SJCRH30 (cell line): ENCODE data around the gene SDK2. TPM values are rescaled to one million over a fixed set of nuclear protein-coding genes. Genes with fewer than 3 reads are reported as not detected.

ENCODE experiments used
- DNase-seq, 2 experiments: peaks; one replicate each; pipeline ENCODE4 v3.0.0-alpha.2; 2015 to 2020
- H3K27ac ChIP-seq: fragments of 250-450 bp; sonication (Bioruptor Pico); 2 replicates; pipeline ENCODE4 v1.5.1; 2020; ENCODE audit warnings: mild to moderate bottlenecking, moderate library complexity
- H3K27me3 ChIP-seq: fragments of 250-450 bp; sonication (Bioruptor Pico); 2 replicates; pipeline ENCODE4 v1.5.1; 2020; ENCODE audit warnings: mild to moderate bottlenecking, moderate library complexity
- H3K36me3 ChIP-seq: fragments of 250-450 bp; sonication (Bioruptor Pico); 2 replicates; pipeline ENCODE4 v1.5.1; 2020; ENCODE audit warnings: mild to moderate bottlenecking, moderate library complexity
- H3K4me1 ChIP-seq: fragments of 250-450 bp; sonication (Bioruptor Pico); 2 replicates; pipeline ENCODE4 v1.5.1; 2020; ENCODE audit warnings: mild to moderate bottlenecking, moderate library complexity
- H3K4me3 ChIP-seq: fragments of 250-450 bp; sonication (Bioruptor Pico); 2 replicates; pipeline ENCODE4 v1.5.1; 2020; ENCODE audit warnings: mild to moderate bottlenecking, moderate library complexity
- H3K9me3 ChIP-seq: fragments of 250-450 bp; sonication (Bioruptor Pico); replicated peaks from 2 replicates; pipeline ENCODE4 v1.5.1; 2020; ENCODE audit warnings: mild to moderate bottlenecking, moderate library complexity
- total RNA-seq: library from RNA; depleted of rRNA; stranded (reverse); fragments of >200 nt; shearing (Covaris generic); gene quantifications from 2 replicates; pipeline ENCODE4 v1.2.3, GENCODE V29; 2014

The SDK2 gene
- total RNA-seq, 1 experiment from 2014 or later, result 15.2 TPM

- Histone ChIP-seq H3K4me1 (peaks cover 28% of the 10 kb centered on the region), H3K36me3 (no peaks in the 10 kb centered on the region), H3K27me3 (no peaks in the 10 kb centered on the region), H3K4me3 (no peak overlapping the region), H3K27ac (no peak overlapping the region), H3K9me3 (peaks cover 5% of the 10 kb centered on the region; the same call in 1 of the 2 replicates)
- DNase-seq, result no peak
These were observed 27.3 kb downstream of the SDK2 start for GRCh38 chr17:73616873-73617404.

GRCh38 chr17:73616120-73616872 lies 27.9 kb downstream of the SDK2 start:
- Histone ChIP-seq H3K4me1 (peaks cover 35% of the 10 kb centered on the region), H3K9me3 (peaks cover 5% of the 10 kb centered on the region; the same call in 1 of the 2 replicates), H3K27ac (no peak overlapping the region), H3K4me3 (no peak overlapping the region), H3K36me3 (no peaks in the 10 kb centered on the region), H3K27me3 (no peaks in the 10 kb centered on the region)
- no peak for DNase-seq

GRCh38 chr17:73614256-73614655 lies 30.0 kb downstream of the SDK2 start:
- H3K9me3 ChIP-seq, result peaks cover 2% of the 10 kb centered on the region; the same call in 1 of the 2 replicates
- peak overlapping the region; percentile 91 for H3K27ac ChIP-seq
- H3K27me3 ChIP-seq, result no peaks in the 10 kb centered on the region
- peak overlapping the region; percentile 26 for H3K4me3 ChIP-seq
- peaks cover 55% of the 10 kb centered on the region for H3K4me1 ChIP-seq
- DNase-seq, result no peak
- H3K36me3 ChIP-seq, result no peaks in the 10 kb centered on the region

- Histone ChIP-seq H3K27ac (peak overlapping the region; percentile 91), H3K4me3 (peak overlapping the region; percentile 38), H3K4me1 (peaks cover 62% of the 10 kb centered on the region), H3K27me3 (no peaks in the 10 kb centered on the region), H3K9me3 (no peaks in the 10 kb centered on the region; the same call in 1 of the 2 replicates), H3K36me3 (no peaks in the 10 kb centered on the region)
- DNase-seq, result peak; percentile 98 to 100
These were observed 30.7 kb downstream of the SDK2 start for GRCh38 chr17:73613271-73614233.

GRCh38 chr17:73612031-73612472 lies 32.2 kb downstream of the SDK2 start:
- no peak overlapping the region for H3K4me3 ChIP-seq
- H3K27ac ChIP-seq, result peak overlapping the region; percentile 83
- H3K27me3 ChIP-seq, result no peaks in the 10 kb centered on the region
- peaks cover 62% of the 10 kb centered on the region for H3K4me1 ChIP-seq
- H3K36me3 ChIP-seq, result 0 out of 2 replicates have a peak, but pooled peaks cover 3% of the 10 kb centered on the region
- no peaks in the 10 kb centered on the region for H3K9me3 ChIP-seq
- DNase-seq, result no peak

- peaks cover 62% of the 10 kb centered on the region for H3K4me1 ChIP-seq
- DNase-seq, result no peak
- H3K9me3 ChIP-seq, result no peaks in the 10 kb centered on the region
- no peak overlapping the region for H3K4me3 ChIP-seq
- peaks cover 3% of the 10 kb centered on the region; the same call in 1 of the 2 replicates for H3K36me3 ChIP-seq
- peak overlapping the region; percentile 83; the same call in 1 of the 2 replicates for H3K27ac ChIP-seq
- no peaks in the 10 kb centered on the region for H3K27me3 ChIP-seq
These were observed 32.6 kb downstream of the SDK2 start for GRCh38 chr17:73611630-73612029.

GRCh38 chr17:73610331-73610911 lies 33.8 kb downstream of the SDK2 start:
- peaks cover 61% of the 10 kb centered on the region for H3K4me1 ChIP-seq
- peaks cover 3% of the 10 kb centered on the region; the same call in 1 of the 2 replicates for H3K36me3 ChIP-seq
- no peak overlapping the region for H3K4me3 ChIP-seq

GRCh38 chr17:73609758-73610157 lies 34.5 kb downstream of the SDK2 start:
- peaks cover 54% of the 10 kb centered on the region for H3K4me1 ChIP-seq
- H3K36me3 ChIP-seq, result peaks cover 3% of the 10 kb centered on the region; the same call in 1 of the 2 replicates
- 0 out of 2 replicates have a peak overlapping the region, but pooled peaks have one; percentile 1 for H3K27ac ChIP-seq
- no peaks in the 10 kb centered on the region for H3K27me3 ChIP-seq
- peak; percentile 65 to 78 for DNase-seq
- H3K4me3 ChIP-seq, result no peak overlapping the region
- H3K9me3 ChIP-seq, result no peaks in the 10 kb centered on the region

More at GRCh38 chr17:73610331-73610911, 33.8 kb downstream of the SDK2 start:
- H3K27me3 ChIP-seq, result no peaks in the 10 kb centered on the region
- H3K9me3 ChIP-seq, result no peaks in the 10 kb centered on the region
- no peak overlapping the region for H3K27ac ChIP-seq
- DNase-seq, result no peak

GRCh38 chr17:73609060-73609459 lies 35.2 kb downstream of the SDK2 start:
- Histone ChIP-seq H3K36me3 (peaks cover 3% of the 10 kb centered on the region; the same call in 1 of the 2 replicates), H3K27ac (no peak overlapping the region), H3K27me3 (no peaks in the 10 kb centered on the region), H3K4me1 (peaks cover 51% of the 10 kb centered on the region), H3K9me3 (no peaks in the 10 kb centered on the region), H3K4me3 (no peak overlapping the region)
- no peak for DNase-seq

GRCh38 chr17:73605444-73605843 lies 38.8 kb downstream of the SDK2 start:
- Histone ChIP-seq H3K27ac (no peak overlapping the region), H3K9me3 (no peaks in the 10 kb centered on the region), H3K4me1 (peaks cover 26% of the 10 kb centered on the region), H3K36me3 (peaks cover 8% of the 10 kb centered on the region; the same call in 1 of the 2 replicates), H3K4me3 (no peak overlapping the region), H3K27me3 (no peaks in the 10 kb centered on the region)
- DNase-seq, result no peak

GRCh38 chr17:73604476-73604875 lies 39.8 kb downstream of the SDK2 start:
- Histone ChIP-seq H3K4me3 (no peak overlapping the region), H3K27ac (no peak overlapping the region), H3K4me1 (peaks cover 26% of the 10 kb centered on the region), H3K27me3 (no peaks in the 10 kb centered on the region), H3K9me3 (no peaks in the 10 kb centered on the region), H3K36me3 (peaks cover 8% of the 10 kb centered on the region; the same call in 1 of the 2 replicates)
- no peak for DNase-seq

GRCh38 chr17:73603971-73604370 lies 40.3 kb downstream of the SDK2 start:
- Histone ChIP-seq H3K27ac (no peak overlapping the region), H3K4me3 (no peak overlapping the region), H3K27me3 (no peaks in the 10 kb centered on the region), H3K4me1 (peaks cover 21% of the 10 kb centered on the region), H3K9me3 (no peaks in the 10 kb centered on the region), H3K36me3 (peaks cover 8% of the 10 kb centered on the region; the same call in 1 of the 2 replicates)
- no peak for DNase-seq

GRCh38 chr17:73600103-73600871 lies 44.0 kb downstream of the SDK2 start:
- Histone ChIP-seq H3K9me3 (no peaks in the 10 kb centered on the region), H3K27ac (peak overlapping the region; percentile 55), H3K4me1 (peaks cover 22% of the 10 kb centered on the region), H3K4me3 (no peak overlapping the region), H3K36me3 (0 out of 2 replicates have a peak, but pooled peaks cover 5% of the 10 kb centered on the region), H3K27me3 (no peaks in the 10 kb centered on the region)
- DNase-seq, result peak; percentile 85 to 90
